A673 (cell line): ENCODE results near the gene SCYL2.
"Not testable (repeated sequence)": the region's sequence is repeated elsewhere in the genome, so short reads cannot be mapped to it uniquely, and the experiment has no call there.

Source experiments
- CTCF ChIP-seq: fragments of 300-800, 200-600 bp; sonication (generic); conservative IDR thresholded peaks from 2 replicates; pipeline ENCODE4 v1.5.1; 2017; ENCODE audit warnings: low read depth, mild to moderate bottlenecking, antibody characterized with exemption, low read length, moderate library complexity, mixed read lengths
- EZH2 ChIP-seq: fragments of 200-600 bp; sonication (generic); IDR thresholded peaks from 2 replicates; pipeline ENCODE4 v1.6.1; 2017; ENCODE audit warnings: borderline replicate concordance, low read depth, mild to moderate bottlenecking, mixed read lengths, antibody characterized with exemption, low read length; ENCODE audit not compliant: poor library complexity, severe bottlenecking

- TF ChIP-seq CTCF, EZH2: not testable (repeated sequence)
Observed at GRCh38 chr12:100342897-100343296, 75.9 kb downstream of the SCYL2 start.
